Endodermal cell (in vitro differentiated cells): Measurements from ENCODE around the gene RXRA. TPM values are rescaled to one million over a fixed set of nuclear protein-coding genes. Genes with fewer than 3 reads are reported as not detected.

Experiments used
- DNase-seq: peaks from one replicate; pipeline ENCODE4 v3.0.0-alpha.2; 2017
- H3K27ac ChIP-seq: 2 replicates; pipeline ENCODE4 v1.5.1; 2013; ENCODE audit warnings: mild to moderate bottlenecking, low read depth, low read length, moderate library complexity
- H3K27me3 ChIP-seq: 2 replicates; pipeline ENCODE4 v1.6.1; 2013; ENCODE audit warnings: mild to moderate bottlenecking, low read length, moderate library complexity; ENCODE audit not compliant: insufficient read depth, control insufficient read depth, poor library complexity, severe bottlenecking
- H3K36me3 ChIP-seq: 2 replicates; pipeline ENCODE4 v1.7.0; 2013; ENCODE audit warnings: mild to moderate bottlenecking, low read length, moderate library complexity; ENCODE audit not compliant: control insufficient read depth, insufficient read depth
- H3K4me1 ChIP-seq: one replicate; pipeline ENCODE4 v1.7.0; 2013; ENCODE audit warnings: low read length; ENCODE audit not compliant: control insufficient read depth, insufficient read depth
- H3K4me3 ChIP-seq: 2 replicates; pipeline ENCODE4 v1.5.1; 2013; ENCODE audit warnings: mild to moderate bottlenecking, low read length, moderate library complexity
- H3K9ac ChIP-seq: 2 replicates; pipeline ENCODE4 v1.6.1; 2013; ENCODE audit warnings: mild to moderate bottlenecking, low read length, moderate library complexity; ENCODE audit not compliant: poor library complexity, severe bottlenecking; ENCODE audit errors: extremely low read depth
- H3K9me3 ChIP-seq: 2 replicates; pipeline ENCODE4 v1.6.1; 2013; ENCODE audit warnings: mild to moderate bottlenecking, low read length, moderate library complexity; ENCODE audit not compliant: control insufficient read depth
- H3K27ac Mint-ChIP-seq: 2 replicates; pipeline ENCODE4 v1.8.0; 2020; ENCODE audit warnings: mixed read lengths
- H3K27me3 Mint-ChIP-seq: 2 replicates; pipeline ENCODE4 v1.8.0; 2021; ENCODE audit warnings: mild to moderate bottlenecking, mixed read lengths; ENCODE audit not compliant: insufficient read depth
- H3K36me3 Mint-ChIP-seq: 2 replicates; pipeline ENCODE4 v1.8.0; 2020; ENCODE audit warnings: low read depth, mixed read lengths
- H3K4me1 Mint-ChIP-seq: 2 replicates; pipeline ENCODE4 v1.8.0; 2020; ENCODE audit warnings: mixed read lengths
- H3K4me3 Mint-ChIP-seq: 2 replicates; pipeline ENCODE4 v1.8.0; 2020; ENCODE audit warnings: mild to moderate bottlenecking, moderate library complexity, mixed read lengths
- H3K9me3 Mint-ChIP-seq: 2 replicates; pipeline ENCODE4 v1.8.0; 2020; ENCODE audit warnings: mild to moderate bottlenecking, mixed read lengths
- CTCF ChIP-seq: fragments of 200-600 bp; sonication (generic); conservative IDR thresholded peaks from 2 replicates; pipeline ENCODE4 v1.5.0; 2021; ENCODE audit warnings: antibody characterized with exemption, mild to moderate bottlenecking
- WGBS, 2 experiments: methylation state at CpG; one replicate each; pipeline versions ENCODE4 v1.1.5 to v1.1.7; 2013; ENCODE audit warnings: missing lambda C conversion rate in 2 of 2, mixed read lengths in 1 of 2; ENCODE audit not compliant: insufficient coverage in 1 of 2, insufficient read length in 1 of 2; 5-methylcytosine and 5-hydroxymethylcytosine counted together
- total RNA-seq, 2 donors: library from RNA; stranded (reverse); fragmentation: NEBNext Ultra II Directional in 1 of 2; extraction: Animal tissue kit (Norgen Biotek cat#: 25700) in 1 of 2; gene quantifications; 2 replicates in 1 of 2; 3 replicates in 1 of 2; pipeline ENCODE4 v1.2.1, GENCODE V29; 2021

RXRA gene
- total RNA-seq, 2 donors from 2014 or later = 58.3 to 70.6 TPM

DNA sequence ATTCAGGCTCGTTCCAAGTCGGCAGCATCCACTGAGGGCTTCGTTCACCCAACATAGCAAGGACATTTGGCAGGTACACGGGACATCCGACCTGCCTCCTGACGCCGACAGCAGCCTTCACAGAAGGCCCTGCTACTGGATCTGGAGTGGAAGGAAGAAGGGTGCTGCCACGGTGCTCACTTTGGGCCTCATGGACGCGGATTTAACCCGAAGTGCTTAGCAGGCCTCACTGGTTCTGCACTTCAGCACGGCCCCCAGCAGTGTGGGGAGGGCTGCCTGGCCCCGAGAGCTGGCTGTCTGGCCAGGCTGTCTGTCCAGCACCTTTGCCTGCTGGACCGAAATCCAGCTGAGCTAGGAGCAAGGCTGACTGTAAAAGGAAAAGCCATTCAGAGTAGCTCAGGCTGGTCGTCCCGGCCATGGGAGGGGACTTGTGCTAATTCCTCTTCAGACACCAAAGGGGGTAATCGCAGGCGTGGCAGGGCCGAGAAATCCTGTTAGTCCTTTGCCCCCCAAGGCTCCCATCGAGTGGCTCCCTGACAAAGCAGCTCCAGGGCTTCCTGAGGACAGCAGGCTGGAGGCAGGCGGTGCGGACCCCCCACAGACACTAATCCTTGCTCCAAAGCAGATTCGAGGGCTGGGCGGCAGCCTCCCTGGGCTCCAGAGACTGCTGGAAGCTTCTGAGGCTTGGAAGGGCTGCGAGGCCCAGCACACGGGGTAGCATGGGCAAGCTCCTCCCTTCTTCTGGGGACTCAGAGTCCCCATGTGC is 11.1 kb upstream of the RXRA start:
- Histone ChIP-seq H3K4me3 (no peak overlapping the region), H3K9ac (no peak overlapping the region), H3K27me3 (no peaks in the 10 kb centered on the region), H3K9me3 (peaks cover 4% of the 10 kb centered on the region), H3K27ac (no peak overlapping the region), H3K36me3 (no peaks in the 10 kb centered on the region), H3K4me1 (peaks cover 9% of the 10 kb centered on the region)
- Mint-ChIP-seq H3K27ac (no peak overlapping the region), H3K27me3 (no peaks in the 10 kb centered on the region), H3K9me3 (peaks cover 12% of the 10 kb centered on the region), H3K4me3 (no peak overlapping the region), H3K4me1 (peaks cover 21% of the 10 kb centered on the region), H3K36me3 (no peaks in the 10 kb centered on the region)
- 69 to 74% methylated on average over 20 to 26 of the region's 26 CpGs for WGBS, 2 experiments
- DNase-seq = peak; percentile 75
- TF ChIP-seq CTCF = no peak

- H3K27ac ChIP-seq = no peak overlapping the region
- no peak for DNase-seq
- no peak for TF ChIP-seq CTCF
- no peak overlapping the region for H3K9ac ChIP-seq
- peaks cover 4% of the 10 kb centered on the region for H3K9me3 ChIP-seq
- no peak overlapping the region for H3K4me3 ChIP-seq
- Mint-ChIP-seq H3K27ac (no peak overlapping the region), H3K27me3 (no peaks in the 10 kb centered on the region), H3K36me3 (no peaks in the 10 kb centered on the region), H3K4me3 (no peak overlapping the region), H3K9me3 (peaks cover 9% of the 10 kb centered on the region), H3K4me1 (peaks cover 26% of the 10 kb centered on the region)
- WGBS, 2 experiments = 95 to 97% methylated on average over 5 to 19 of the region's 19 CpGs
- H3K4me1 ChIP-seq = peaks cover 9% of the 10 kb centered on the region
- H3K27me3 ChIP-seq = no peaks in the 10 kb centered on the region
- H3K36me3 ChIP-seq = no peaks in the 10 kb centered on the region
Observed at GRCh38 chr9:134315716-134316448, 10.4 kb upstream of the RXRA start.

- no peak overlapping the region for H3K4me3 Mint-ChIP-seq
- Histone ChIP-seq H3K4me1 (peaks cover 9% of the 10 kb centered on the region), H3K9ac (no peak overlapping the region), H3K27me3 (no peaks in the 10 kb centered on the region), H3K27ac (no peak overlapping the region), H3K36me3 (no peaks in the 10 kb centered on the region), H3K4me3 (no peak overlapping the region), H3K9me3 (peaks cover 3% of the 10 kb centered on the region)
- no peak overlapping the region for H3K27ac Mint-ChIP-seq
- H3K36me3 Mint-ChIP-seq = no peaks in the 10 kb centered on the region
- H3K27me3 Mint-ChIP-seq = no peaks in the 10 kb centered on the region
- no peak for DNase-seq
- 92 to 93% methylated on average over 6 to 16 of the region's 16 CpGs for WGBS, 2 experiments
- TF ChIP-seq CTCF = no peak
- H3K4me1 Mint-ChIP-seq = peaks cover 26% of the 10 kb centered on the region
- H3K9me3 Mint-ChIP-seq = peaks cover 6% of the 10 kb centered on the region
Observed at GRCh38 chr9:134316449-134317160, 9.7 kb upstream of the RXRA start.
